Motor neuron (in vitro differentiated cells): ENCODE data around the gene UROS. TPM values are rescaled to one million over a fixed set of nuclear protein-coding genes. Genes with fewer than 3 reads are reported as not detected.

Experiments
- ATAC-seq, 8 experiments: fragments of 200-7000 bp; cut with Tn5 transposase; replicated peaks in 6 of 8; 2 replicates each; pipeline ENCODE4 v1.8.0; 2021; ENCODE audit warnings: mild to moderate bottlenecking in 8 of 8, moderate library complexity in 8 of 8
- H3K27ac ChIP-seq, 2 donors: fragments of 250-450 bp; sonication (Bioruptor Pico); 2 replicates each; pipeline ENCODE4 v1.9.0; 2021; ENCODE audit warnings: antibody characterized with exemption in 2 of 2, mild to moderate bottlenecking in 2 of 2, moderate library complexity in 1 of 2
- H3K4me1 ChIP-seq, 2 donors: fragments of 250-450 bp; sonication (Bioruptor Pico); replicated peaks in 1 of 2; 2 replicates each; pipeline ENCODE4 v1.6.1; 2021; ENCODE audit warnings: antibody characterized with exemption in 2 of 2, mild to moderate bottlenecking in 2 of 2, moderate library complexity in 1 of 2
- H3K4me3 ChIP-seq, 5 donors: fragments of 250-450 bp; sonication (Bioruptor Pico); 2 replicates each; pipeline ENCODE4 v1.9.0; 2021; ENCODE audit warnings: antibody characterized with exemption in 5 of 5, mild to moderate bottlenecking in 5 of 5, moderate library complexity in 4 of 5
- WGBS, 10 experiments: fragments of 450-650 bp; shearing (Covaris generic); methylation state at CpG; one replicate each; pipeline ENCODE4 v1.0.0; 2022; 5-methylcytosine and 5-hydroxymethylcytosine counted together
- in situ Hi-C, 9 experiments: fragments of 400-800 bp; cut with MboI; loops; one replicate each; pipeline ENCODE4 v1.15.0; 2021; ENCODE audit warnings: low sequenced_read_pairs in 9 of 9, low pct_unique_long_range_greater_than_20kb in 2 of 9; ENCODE audit not compliant: unreplicated experiment in 9 of 9
- total RNA-seq, 8 experiments: library from RNA; unstranded; fragments of 300-600 nt; gene quantifications; 2 replicates each; pipeline versions ENCODE4 v1.2.3 to v1.2.4, GENCODE V29; 2022

UROS gene
- total RNA-seq, 8 experiments from 2014 or later: 35.5 to 101 (median 65.9) TPM

DNA sequence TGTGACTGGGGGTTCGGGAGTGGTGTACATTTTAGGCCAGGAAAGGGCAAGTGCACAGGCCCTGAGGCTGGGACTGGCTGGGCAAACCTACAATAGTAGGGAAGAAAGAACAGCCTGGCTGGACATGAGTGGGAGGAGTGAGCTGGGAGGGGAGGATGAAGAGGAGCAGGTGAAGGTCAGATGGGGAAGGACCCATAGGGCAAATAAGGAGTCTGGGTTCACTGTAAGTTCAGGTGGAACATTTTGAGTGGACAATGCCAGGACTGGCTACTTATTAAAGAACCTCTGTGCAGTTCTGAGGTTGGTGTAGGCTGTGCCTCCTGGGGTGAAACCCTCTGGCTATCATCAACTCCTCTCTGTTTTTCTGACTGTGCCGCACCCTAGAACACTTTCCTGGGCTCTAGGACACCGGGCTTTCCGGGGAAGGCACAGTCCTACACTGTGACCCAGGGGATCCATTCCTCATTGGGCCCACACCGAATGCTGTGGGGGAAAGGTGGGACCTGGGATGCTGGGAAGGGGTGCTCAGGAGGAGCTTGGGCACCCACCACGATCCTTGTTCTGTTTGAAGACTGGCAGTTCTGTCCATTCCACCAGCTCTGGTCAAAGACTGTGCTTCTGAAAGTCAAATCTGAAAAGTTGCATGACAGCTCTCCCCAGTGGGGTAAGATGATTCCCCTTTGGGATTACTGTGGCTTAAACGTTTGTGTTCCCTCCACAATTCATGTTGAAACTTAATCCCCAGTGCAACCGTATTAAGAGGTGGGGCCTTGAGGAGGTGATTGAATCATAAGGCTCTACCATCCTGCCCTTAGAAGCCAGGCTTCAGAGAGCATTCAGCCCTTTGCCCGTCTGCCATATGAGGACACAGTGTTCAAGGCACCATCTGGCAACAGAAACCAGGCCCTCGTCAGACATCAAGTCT is 43.4 kb downstream of the UROS start:
- peaks cover 16 to 20% of the 10 kb centered on the region in 2 donors for H3K4me1 ChIP-seq
- H3K4me3 ChIP-seq: no peak overlapping the region
- 0 to 97% (median 58%) methylated on average over 1 to 4 of the region's 10 CpGs for WGBS, 10 experiments
- in situ Hi-C loops: no loop called here
- H3K27ac ChIP-seq: no peak overlapping the region
- peak in 1 of 8 experiments; percentile 15 for ATAC-seq

DNA sequence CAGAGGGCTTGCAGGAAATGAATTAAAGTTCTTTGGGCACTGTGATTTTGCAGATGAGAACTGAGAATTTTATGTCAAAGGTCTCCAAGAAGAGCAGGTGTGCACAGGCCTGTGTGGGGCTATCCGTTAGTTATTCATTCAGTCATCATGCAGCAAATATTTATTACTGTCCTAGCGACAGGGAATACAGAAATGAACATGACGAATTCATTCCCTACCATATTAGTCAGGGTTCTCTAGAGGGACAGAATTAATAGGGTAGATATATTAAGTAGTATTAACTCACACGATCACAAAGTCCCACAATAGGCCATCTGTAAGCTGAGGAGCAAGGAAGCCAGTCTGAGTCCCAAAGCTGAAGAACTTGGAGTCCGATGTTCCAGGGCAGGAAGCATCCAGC is 44.5 kb downstream of the UROS start:
- no peak for ATAC-seq
- peaks cover 9 to 20% of the 10 kb centered on the region in 2 donors for H3K4me1 ChIP-seq
- no peak overlapping the region for H3K27ac ChIP-seq
- in situ Hi-C loops: no loop called here
- H3K4me3 ChIP-seq: no peak overlapping the region
- WGBS, 10 experiments: 0 to 100% (median 50%) methylated on average over 1 to 5 of the region's 5 CpGs; no CpG with 5 or more reads in 1 of the 10 experiments

DNA sequence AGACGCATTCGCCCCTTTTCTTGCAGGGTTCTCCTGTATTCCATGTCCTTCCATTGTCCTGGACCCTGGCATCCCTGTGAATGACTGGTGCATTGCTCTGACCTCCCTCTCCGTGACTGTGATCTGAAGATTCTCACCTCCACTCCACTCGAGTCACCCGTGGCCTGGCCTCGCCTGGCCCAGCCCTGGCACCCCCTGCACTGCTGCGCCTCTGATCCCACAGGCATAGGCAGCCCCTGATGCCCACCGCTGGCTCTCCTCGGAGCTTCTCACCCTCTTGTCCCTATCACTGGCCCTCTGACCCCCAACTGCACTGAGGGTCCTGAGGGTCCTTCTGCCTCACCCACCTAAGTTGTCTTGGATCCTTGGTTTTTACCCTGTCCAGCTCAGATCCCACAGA is 45.3 kb downstream of the UROS start:
- no peak overlapping the region for H3K27ac ChIP-seq
- 73 to 94% (median 92%) methylated on average over 2 to 4 of the region's 9 CpGs; no CpG with 5 or more reads in 7 of the 10 experiments for WGBS, 10 experiments
- peaks cover 6 to 14% of the 10 kb centered on the region in 2 donors for H3K4me1 ChIP-seq
- ATAC-seq: no peak
- in situ Hi-C loops: no loop called here
- no peak overlapping the region for H3K4me3 ChIP-seq

DNA sequence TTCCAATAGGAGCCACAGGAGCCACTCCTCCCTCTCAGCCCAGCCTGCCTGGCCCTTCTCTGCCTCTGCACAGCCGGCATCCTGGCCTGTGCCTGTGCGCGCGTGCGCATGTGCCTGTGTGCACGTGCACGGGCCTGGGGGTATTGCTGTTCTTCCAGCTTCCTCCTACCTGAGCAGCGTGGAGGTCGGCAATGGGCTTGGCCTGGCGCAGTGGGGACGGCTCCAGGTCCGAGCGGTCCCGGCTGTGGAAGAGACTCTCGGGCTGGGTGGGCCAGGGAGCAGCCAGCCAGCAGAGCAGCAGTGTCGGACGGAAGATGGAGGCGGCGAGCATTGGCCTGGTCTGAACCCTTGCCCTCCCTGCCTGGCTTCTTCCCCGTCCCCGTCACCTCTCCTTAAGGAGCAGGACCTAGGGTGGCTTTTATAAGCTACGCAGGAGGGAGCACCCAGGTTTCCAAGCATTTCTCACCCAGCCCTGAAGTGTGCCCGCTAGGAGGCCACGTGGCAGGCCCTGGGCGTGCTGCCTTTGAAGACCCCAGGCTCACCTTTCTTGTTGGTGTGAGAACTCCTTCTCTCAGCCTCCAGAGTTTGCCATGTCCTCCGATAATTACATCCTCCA is 47.5 kb downstream of the UROS start, which contains the start of gene MMP21:
TSS of gene MMP21 (minus strand) at position 331 of the 616 bp plus-strand sequence. CDS start at position 331, 0 bp downstream.
- no peak within 1 kb of the TSS for H3K4me3 ChIP-seq
- no peaks in the 10 kb centered on the region for H3K4me1 ChIP-seq
- no peak for ATAC-seq
- WGBS, 10 experiments: 74 to 100% (median 96%) methylated on average over 1 to 16 of the region's 26 CpGs; no CpG with 5 or more reads in 2 of the 10 experiments
- H3K27ac ChIP-seq: no peak within 1 kb of the TSS
- in situ Hi-C loops: no loop called here

DNA sequence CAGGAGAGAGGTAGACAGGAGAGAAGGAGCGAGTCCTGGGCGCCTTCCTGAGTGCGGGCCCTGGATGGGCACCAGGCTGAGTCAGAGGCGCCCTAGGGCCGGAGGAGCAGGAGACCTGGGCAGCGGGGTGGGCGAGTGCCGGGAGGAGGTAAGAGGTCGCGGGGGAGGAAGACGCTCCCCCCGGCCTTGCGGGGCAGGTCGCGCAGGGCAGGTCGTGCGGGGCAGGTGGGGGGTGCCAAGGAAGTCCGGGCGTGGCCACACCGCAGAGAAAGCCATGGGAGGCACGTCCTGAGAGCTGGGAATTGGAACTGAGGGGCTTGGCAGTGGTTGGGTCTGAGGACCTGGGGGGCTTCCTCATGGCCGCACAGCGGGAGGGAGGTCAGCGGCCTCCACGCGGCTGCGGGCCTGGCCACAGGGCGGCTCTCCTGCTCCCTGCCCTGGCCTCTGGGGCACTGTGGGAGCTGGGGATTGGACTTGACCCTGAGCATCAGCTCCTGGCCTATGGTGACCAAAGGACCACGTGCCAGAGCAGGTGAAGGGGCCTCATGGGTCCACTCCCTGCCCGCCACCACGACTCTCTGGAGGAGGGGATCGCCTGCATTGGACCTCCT is 48.4 kb downstream of the UROS start:
- WGBS, 10 experiments: 0 to 93% (median 83%) methylated on average over 1 to 3 of the region's 32 CpGs; no CpG with 5 or more reads in 7 of the 10 experiments
- H3K4me3 ChIP-seq: no peak overlapping the region
- no peaks in the 10 kb centered on the region for H3K4me1 ChIP-seq
- no peak overlapping the region for H3K27ac ChIP-seq
- in situ Hi-C loops: no loop called here
- peak in 1 of 8 experiments; percentile 18 for ATAC-seq

DNA sequence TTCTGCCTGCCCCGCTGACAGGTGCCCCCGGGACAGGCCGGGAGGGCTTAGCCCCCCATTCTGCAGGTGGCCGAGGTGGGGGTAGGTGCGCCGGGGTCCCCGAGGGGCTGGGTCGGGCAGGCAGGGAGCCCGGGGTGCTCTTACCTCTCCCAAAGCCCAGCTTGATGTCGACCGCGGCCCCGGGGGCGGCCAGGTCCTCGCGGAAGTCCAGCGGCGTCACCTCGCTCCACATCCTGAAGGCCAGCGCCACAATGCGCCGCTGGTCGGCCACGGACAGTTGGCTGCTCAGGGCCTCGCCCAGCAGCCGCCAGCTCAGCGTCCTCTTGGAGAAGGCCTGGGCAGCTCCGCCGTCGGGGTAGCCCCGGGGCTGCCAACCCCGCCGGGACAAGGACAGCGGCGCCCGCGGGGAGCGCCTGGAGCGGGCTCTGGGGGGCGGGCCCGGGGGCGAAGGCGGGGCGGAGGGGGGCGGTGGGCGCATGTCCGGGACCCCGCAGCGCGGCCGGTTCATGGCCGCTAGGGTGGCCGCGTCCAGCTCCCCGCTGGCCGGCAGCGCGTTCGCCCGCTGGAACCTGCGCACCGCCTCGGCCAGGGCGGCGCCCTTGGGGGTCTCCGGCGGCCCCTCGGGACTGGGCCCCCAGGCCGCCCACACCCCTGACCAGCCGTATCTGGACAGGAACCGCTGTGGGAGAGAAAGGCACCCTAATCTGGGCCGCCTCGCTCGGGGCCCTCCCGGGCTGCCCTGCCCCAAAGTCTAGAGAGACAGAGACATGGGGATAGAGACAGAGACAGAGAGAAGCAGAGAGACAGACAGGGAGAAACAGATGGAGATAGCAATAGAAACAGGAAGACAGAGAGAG is 49.1 kb downstream of the UROS start:
- in situ Hi-C loops: no loop called here
- peak in 2 of 8 experiments; percentile 16 to 40 for ATAC-seq
- 100% methylated on average over 4 of the region's 75 CpGs; no CpG with 5 or more reads in 9 of the 10 experiments for WGBS, 10 experiments
- Histone ChIP-seq H3K4me3 (no peak overlapping the region), H3K27ac (no peak overlapping the region), H3K4me1 (no peaks in the 10 kb centered on the region)

DNA sequence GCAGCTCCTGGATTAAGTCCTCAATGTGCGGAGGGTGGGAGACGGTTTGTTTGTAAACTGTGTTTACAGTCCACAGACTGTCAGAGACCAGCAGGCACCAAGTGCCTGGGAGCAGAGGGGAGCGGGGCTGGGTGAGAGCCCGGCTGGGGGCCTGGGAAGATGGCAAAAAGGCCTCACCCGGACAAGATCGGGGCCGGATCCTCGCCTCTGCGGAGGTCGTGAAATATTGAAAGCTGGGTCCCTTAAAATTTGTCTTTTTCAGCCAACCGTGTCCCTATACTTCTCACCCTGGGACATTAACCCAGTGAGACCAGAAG is 50.2 kb downstream of the UROS start:
- no peak overlapping the region for H3K4me3 ChIP-seq
- no peak overlapping the region for H3K27ac ChIP-seq
- no peak for ATAC-seq
- in situ Hi-C loops: no loop called here
- WGBS, 10 experiments: 90 to 100% methylated on average over 1 to 2 of the region's 11 CpGs; no CpG with 5 or more reads in 8 of the 10 experiments
- no peaks in the 10 kb centered on the region for H3K4me1 ChIP-seq

DNA sequence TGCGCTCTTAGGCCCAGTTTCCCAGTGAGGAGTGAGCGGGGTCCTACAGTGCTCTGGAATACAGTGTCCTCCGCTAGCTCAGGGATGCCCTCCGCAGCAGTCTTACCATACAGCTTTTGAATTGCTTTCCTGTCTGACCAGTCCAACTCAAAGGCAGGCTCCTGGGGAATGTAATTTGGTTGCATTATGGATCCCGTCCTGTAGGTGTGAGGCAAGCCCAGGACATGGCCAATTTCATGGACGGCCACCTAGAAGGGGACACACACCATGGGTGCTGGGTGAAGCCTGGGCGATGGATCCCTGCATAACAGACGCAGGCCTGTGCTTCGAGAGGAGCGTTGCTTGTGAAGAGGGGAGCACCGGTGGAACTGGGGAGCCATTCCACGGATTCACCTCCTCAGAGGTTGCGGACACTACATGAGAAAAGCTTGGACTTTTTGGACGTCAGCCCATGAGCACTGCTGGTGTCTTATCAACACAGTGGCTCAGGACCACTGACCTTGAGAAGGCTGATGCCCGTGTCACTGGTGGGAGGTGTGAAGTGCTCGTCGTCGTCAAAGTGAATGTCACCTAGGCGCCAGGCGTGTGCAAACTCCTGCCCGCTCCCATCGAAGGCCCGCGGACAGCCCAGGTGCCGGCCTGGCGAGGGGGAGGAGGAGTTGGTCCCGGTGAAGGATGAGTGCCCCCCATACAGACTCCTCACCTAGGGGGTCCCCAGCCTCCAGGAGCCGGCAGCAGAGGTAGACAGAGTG is 50.8 kb downstream of the UROS start:
- no peak for ATAC-seq
- Histone ChIP-seq H3K4me3 (no peak overlapping the region), H3K27ac (no peak overlapping the region), H3K4me1 (no peaks in the 10 kb centered on the region)
- 76 to 100% (median 86%) methylated on average over 1 to 9 of the region's 28 CpGs; no CpG with 5 or more reads in 6 of the 10 experiments for WGBS, 10 experiments
- in situ Hi-C loops: no loop called here

DNA sequence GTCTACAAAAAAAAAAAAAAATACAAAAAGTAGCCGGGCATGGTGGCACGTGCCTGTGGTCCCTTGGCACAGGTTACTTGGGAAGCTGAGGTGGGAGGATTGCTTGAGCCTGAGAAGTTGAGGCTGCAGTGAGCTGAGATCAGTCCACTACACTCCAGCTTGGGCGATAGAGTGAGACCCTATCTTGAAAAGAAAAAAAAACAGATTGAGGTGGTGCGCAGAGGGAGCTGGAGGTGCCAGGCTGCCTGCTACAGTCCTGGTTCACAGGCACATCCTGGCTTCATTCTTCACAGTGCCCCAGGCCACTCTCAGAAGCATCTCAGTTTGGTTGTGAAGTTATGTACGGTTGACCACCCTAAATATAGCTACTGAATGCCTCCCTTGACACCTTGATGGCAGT is 52.2 kb downstream of the UROS start:
- no peak for ATAC-seq
- no peaks in the 10 kb centered on the region for H3K4me1 ChIP-seq
- no peak overlapping the region for H3K4me3 ChIP-seq
- H3K27ac ChIP-seq: no peak overlapping the region
- 80 to 100% (median 90%) methylated on average over 1 to 4 of the region's 5 CpGs; no CpG with 5 or more reads in 2 of the 10 experiments for WGBS, 10 experiments
- in situ Hi-C loops: no loop called here

DNA sequence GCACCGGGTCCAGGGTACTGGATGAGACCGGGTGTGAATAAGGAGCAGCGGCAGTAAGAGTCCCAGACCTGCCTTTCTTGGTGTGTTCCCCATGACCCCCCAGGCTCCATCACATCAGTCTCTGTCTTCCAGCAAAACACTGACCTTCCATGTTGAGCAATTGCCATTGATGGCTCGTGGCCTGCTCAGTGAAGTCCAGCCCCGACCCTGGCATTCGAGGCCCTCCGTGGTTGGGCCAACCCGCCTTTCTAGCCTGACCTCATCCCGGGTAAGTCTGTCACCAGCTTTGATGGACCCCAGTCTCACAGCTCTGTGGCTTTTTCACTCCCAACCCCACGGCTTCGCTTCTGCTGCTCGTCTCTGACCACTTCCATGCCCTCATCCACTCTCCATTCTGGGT is 53.9 kb downstream of the UROS start:
- no peak for ATAC-seq
- in situ Hi-C loops: no loop called here
- Histone ChIP-seq H3K27ac (no peak overlapping the region), H3K4me3 (no peak overlapping the region), H3K4me1 (no peaks in the 10 kb centered on the region)
- 85 to 100% (median 95%) methylated on average over 1 to 10 of the region's 12 CpGs; no CpG with 5 or more reads in 3 of the 10 experiments for WGBS, 10 experiments

DNA sequence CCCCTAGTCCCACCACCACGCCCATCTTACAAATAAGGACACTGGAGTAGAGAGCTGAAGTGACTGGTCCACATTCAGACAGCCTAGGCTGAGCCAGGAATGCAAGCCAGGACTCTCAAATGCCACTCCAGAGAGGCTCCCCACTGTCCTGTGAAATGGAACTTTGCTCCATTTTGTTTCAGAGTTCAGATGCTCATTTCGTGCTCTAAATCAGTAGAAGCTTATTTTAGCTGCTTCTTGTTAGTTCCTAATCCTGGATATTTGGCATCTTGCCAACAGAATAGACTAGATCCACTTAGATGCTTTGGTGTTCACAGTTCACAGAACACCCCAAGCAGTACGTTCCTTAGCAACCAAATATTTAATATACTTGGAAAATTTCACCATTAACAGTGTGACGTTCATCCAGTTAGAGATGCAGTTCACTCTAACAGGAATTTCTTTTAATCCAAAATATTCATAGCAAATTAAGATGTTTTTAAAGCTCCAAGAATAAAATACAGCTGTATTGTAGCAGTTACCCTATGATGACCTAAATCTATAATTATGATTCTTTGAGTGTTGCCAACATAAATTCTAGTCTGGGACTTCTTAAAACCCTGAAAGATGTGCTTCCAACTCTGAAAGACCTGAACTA is 54.7 kb downstream of the UROS start:
- Histone ChIP-seq H3K4me1 (no peaks in the 10 kb centered on the region), H3K4me3 (no peak overlapping the region), H3K27ac (no peak overlapping the region)
- ATAC-seq: peak in 3 of 8 experiments; percentile 33 to 55 (median 43)
- WGBS, 10 experiments: 33 to 100% (median 77%) methylated on average over 1 to 4 of the region's 4 CpGs; no CpG with 5 or more reads in 2 of the 10 experiments
- in situ Hi-C loops: no loop called here
